ENCODE data around the gene EFCAB14. TPM values are rescaled to one million over a fixed set of nuclear protein-coding genes. Genes with fewer than 3 reads are reported as not detected.
A peak's percentile ranks its signal among the peaks of the same experiment; 100 is the strongest.
"Not testable (repeated sequence)": the region's sequence is repeated elsewhere in the genome, so short reads cannot be mapped to it uniquely, and the experiment has no call there.

The EFCAB14 gene
- polyA plus RNA-seq, 2 donors, result 19.3 to 27.8 TPM

GRCh38 chr1:46660116-46660515 lies 58.8 kb downstream of the EFCAB14 start:
- peaks cover 4 to 11% of the 10 kb centered on the region in 2 donors for H3K36me3 ChIP-seq (ENCODE audit: control insufficient read depth in 2 of 2, insufficient read depth in 2 of 2, low read length in 1 of 2)
- H3K27me3 ChIP-seq (ENCODE audit: control insufficient read depth in 1 of 2, insufficient read depth in 2 of 2, low read length in 2 of 2); H3K9me3 ChIP-seq (ENCODE audit: control insufficient read depth in 2 of 2, insufficient read depth in 1 of 2, low read depth in 1 of 2, low read length in 1 of 2); H3K4me1 ChIP-seq (ENCODE audit: control insufficient read depth in 2 of 2, insufficient read depth in 2 of 2, low read length in 1 of 2); H3K4me3 ChIP-seq (ENCODE audit: low read depth in 1 of 2, low read length in 2 of 2); H3K27ac ChIP-seq (ENCODE audit: low read depth in 2 of 2, low read length in 1 of 2): not testable (repeated sequence)
- 86 to 89% methylated on average over 5 of the region's 5 CpGs for WGBS, 2 donors

- Histone ChIP-seq H3K27ac (ENCODE audit: low read depth in 2 of 2, low read length in 1 of 2) (no peak overlapping the region), H3K9me3 (ENCODE audit: control insufficient read depth in 2 of 2, insufficient read depth in 1 of 2, low read depth in 1 of 2, low read length in 1 of 2) (no peaks in the 10 kb centered on the region), H3K36me3 (ENCODE audit: control insufficient read depth in 2 of 2, insufficient read depth in 2 of 2, low read length in 1 of 2) (peaks cover 0 to 5% of the 10 kb centered on the region in 2 donors), H3K4me1 (ENCODE audit: control insufficient read depth in 2 of 2, insufficient read depth in 2 of 2, low read length in 1 of 2) (no peaks in the 10 kb centered on the region), H3K4me3 (ENCODE audit: low read depth in 1 of 2, low read length in 2 of 2) (no peak overlapping the region), H3K27me3 (ENCODE audit: control insufficient read depth in 1 of 2, insufficient read depth in 2 of 2, low read length in 2 of 2) (no peaks in the 10 kb centered on the region)
- WGBS, 2 donors, result 73 to 84% methylated on average over 2 of the region's 2 CpGs
These were observed 59.5 kb downstream of the EFCAB14 start for GRCh38 chr1:46659307-46659870.

GRCh38 chr1:46657775-46658174 lies 61.1 kb downstream of the EFCAB14 start:
- no peaks in the 10 kb centered on the region for H3K4me1 ChIP-seq (ENCODE audit: control insufficient read depth in 2 of 2, insufficient read depth in 2 of 2, low read length in 1 of 2)
- H3K9me3 ChIP-seq (ENCODE audit: control insufficient read depth in 2 of 2, insufficient read depth in 1 of 2, low read depth in 1 of 2, low read length in 1 of 2), result no peaks in the 10 kb centered on the region
- peaks cover 0 to 5% of the 10 kb centered on the region in 2 donors for H3K36me3 ChIP-seq (ENCODE audit: control insufficient read depth in 2 of 2, insufficient read depth in 2 of 2, low read length in 1 of 2)
- no peaks in the 10 kb centered on the region for H3K27me3 ChIP-seq (ENCODE audit: control insufficient read depth in 1 of 2, insufficient read depth in 2 of 2, low read length in 2 of 2)
- H3K4me3 ChIP-seq (ENCODE audit: low read depth in 1 of 2, low read length in 2 of 2), result no peak overlapping the region
- H3K27ac ChIP-seq (ENCODE audit: low read depth in 2 of 2, low read length in 1 of 2), result no peak overlapping the region
- 68% methylated on average over 1 of the region's 1 CpG for WGBS, 2 donors

- WGBS, 2 donors, result 63 to 64% methylated on average over 2 of the region's 2 CpGs
- H3K27ac ChIP-seq (ENCODE audit: low read depth in 2 of 2, low read length in 1 of 2), result no peak overlapping the region
- no peaks in the 10 kb centered on the region for H3K4me1 ChIP-seq (ENCODE audit: control insufficient read depth in 2 of 2, insufficient read depth in 2 of 2, low read length in 1 of 2)
- no peak overlapping the region for H3K4me3 ChIP-seq (ENCODE audit: low read depth in 1 of 2, low read length in 2 of 2)
- H3K9me3 ChIP-seq (ENCODE audit: control insufficient read depth in 2 of 2, insufficient read depth in 1 of 2, low read depth in 1 of 2, low read length in 1 of 2), result no peaks in the 10 kb centered on the region
- no peaks in the 10 kb centered on the region for H3K27me3 ChIP-seq (ENCODE audit: control insufficient read depth in 1 of 2, insufficient read depth in 2 of 2, low read length in 2 of 2)
- peaks cover 0 to 5% of the 10 kb centered on the region in 2 donors for H3K36me3 ChIP-seq (ENCODE audit: control insufficient read depth in 2 of 2, insufficient read depth in 2 of 2, low read length in 1 of 2)
These were observed 62.3 kb downstream of the EFCAB14 start for GRCh38 chr1:46656643-46657042.

GRCh38 chr1:46655848-46656247 lies 63.1 kb downstream of the EFCAB14 start:
- no peaks in the 10 kb centered on the region for H3K9me3 ChIP-seq (ENCODE audit: control insufficient read depth in 2 of 2, insufficient read depth in 1 of 2, low read depth in 1 of 2, low read length in 1 of 2)
- H3K27me3 ChIP-seq (ENCODE audit: control insufficient read depth in 1 of 2, insufficient read depth in 2 of 2, low read length in 2 of 2), result no peaks in the 10 kb centered on the region
- no peak overlapping the region for H3K27ac ChIP-seq (ENCODE audit: low read depth in 2 of 2, low read length in 1 of 2)
- H3K36me3 ChIP-seq (ENCODE audit: control insufficient read depth in 2 of 2, insufficient read depth in 2 of 2, low read length in 1 of 2), result peaks cover 0 to 5% of the 10 kb centered on the region in 2 donors
- no peak overlapping the region for H3K4me3 ChIP-seq (ENCODE audit: low read depth in 1 of 2, low read length in 2 of 2)
- no peaks in the 10 kb centered on the region for H3K4me1 ChIP-seq (ENCODE audit: control insufficient read depth in 2 of 2, insufficient read depth in 2 of 2, low read length in 1 of 2)

GRCh38 chr1:46654698-46655097 lies 64.2 kb downstream of the EFCAB14 start:
- not testable (repeated sequence) for H3K4me3 ChIP-seq (ENCODE audit: low read depth in 1 of 2, low read length in 2 of 2); H3K27me3 ChIP-seq (ENCODE audit: control insufficient read depth in 1 of 2, insufficient read depth in 2 of 2, low read length in 2 of 2); H3K36me3 ChIP-seq (ENCODE audit: control insufficient read depth in 2 of 2, insufficient read depth in 2 of 2, low read length in 1 of 2); H3K9me3 ChIP-seq (ENCODE audit: control insufficient read depth in 2 of 2, insufficient read depth in 1 of 2, low read depth in 1 of 2, low read length in 1 of 2); H3K4me1 ChIP-seq (ENCODE audit: control insufficient read depth in 2 of 2, insufficient read depth in 2 of 2, low read length in 1 of 2); H3K27ac ChIP-seq (ENCODE audit: low read depth in 2 of 2, low read length in 1 of 2)
- 94 to 100% methylated on average over 2 of the region's 2 CpGs for WGBS, 2 donors

- no peaks in the 10 kb centered on the region for H3K27me3 ChIP-seq (ENCODE audit: control insufficient read depth in 1 of 2, insufficient read depth in 2 of 2, low read length in 2 of 2)
- 86 to 92% methylated on average over 1 of the region's 1 CpG for WGBS, 2 donors
- H3K27ac ChIP-seq (ENCODE audit: low read depth in 2 of 2, low read length in 1 of 2), result peak overlapping the region in 1 of 2 donors; percentile 63
- H3K4me3 ChIP-seq (ENCODE audit: low read depth in 1 of 2, low read length in 2 of 2), result no peak overlapping the region
- H3K4me1 ChIP-seq (ENCODE audit: control insufficient read depth in 2 of 2, insufficient read depth in 2 of 2, low read length in 1 of 2), result no peaks in the 10 kb centered on the region
- peaks cover 0 to 3% of the 10 kb centered on the region in 2 donors for H3K9me3 ChIP-seq (ENCODE audit: control insufficient read depth in 2 of 2, insufficient read depth in 1 of 2, low read depth in 1 of 2, low read length in 1 of 2)
- peaks cover 3 to 5% of the 10 kb centered on the region in 2 donors for H3K36me3 ChIP-seq (ENCODE audit: control insufficient read depth in 2 of 2, insufficient read depth in 2 of 2, low read length in 1 of 2)
These were observed 64.9 kb downstream of the EFCAB14 start for GRCh38 chr1:46654012-46654411.

- Histone ChIP-seq H3K27ac (ENCODE audit: low read depth in 2 of 2, low read length in 1 of 2) (peak overlapping the region in 1 of 2 donors; percentile 47), H3K9me3 (ENCODE audit: control insufficient read depth in 2 of 2, insufficient read depth in 1 of 2, low read depth in 1 of 2, low read length in 1 of 2) (peaks cover 0 to 3% of the 10 kb centered on the region in 2 donors), H3K4me3 (ENCODE audit: low read depth in 1 of 2, low read length in 2 of 2) (no peak overlapping the region), H3K4me1 (ENCODE audit: control insufficient read depth in 2 of 2, insufficient read depth in 2 of 2, low read length in 1 of 2) (no peaks in the 10 kb centered on the region), H3K36me3 (ENCODE audit: control insufficient read depth in 2 of 2, insufficient read depth in 2 of 2, low read length in 1 of 2) (peaks cover 3 to 5% of the 10 kb centered on the region in 2 donors), H3K27me3 (ENCODE audit: control insufficient read depth in 1 of 2, insufficient read depth in 2 of 2, low read length in 2 of 2) (no peaks in the 10 kb centered on the region)
- 70 to 76% methylated on average over 2 of the region's 2 CpGs for WGBS, 2 donors
These were observed 65.4 kb downstream of the EFCAB14 start for GRCh38 chr1:46653405-46653958.

- 62 to 65% methylated on average over 6 of the region's 6 CpGs for WGBS, 2 donors
- Histone ChIP-seq H3K27ac (ENCODE audit: low read depth in 2 of 2, low read length in 1 of 2) (peak overlapping the region in 1 of 2 donors; percentile 27), H3K27me3 (ENCODE audit: control insufficient read depth in 1 of 2, insufficient read depth in 2 of 2, low read length in 2 of 2) (no peaks in the 10 kb centered on the region), H3K4me3 (ENCODE audit: low read depth in 1 of 2, low read length in 2 of 2) (no peak overlapping the region), H3K9me3 (ENCODE audit: control insufficient read depth in 2 of 2, insufficient read depth in 1 of 2, low read depth in 1 of 2, low read length in 1 of 2) (peaks cover 0 to 3% of the 10 kb centered on the region in 2 donors), H3K36me3 (ENCODE audit: control insufficient read depth in 2 of 2, insufficient read depth in 2 of 2, low read length in 1 of 2) (peaks cover 3% of the 10 kb centered on the region in 2 donors), H3K4me1 (ENCODE audit: control insufficient read depth in 2 of 2, insufficient read depth in 2 of 2, low read length in 1 of 2) (no peaks in the 10 kb centered on the region)
These were observed 66.4 kb downstream of the EFCAB14 start for GRCh38 chr1:46652321-46653100.

All from esophagus (tissue), 2 donors.